H1 (cell line): Measurements from ENCODE around the gene AMN.

Experiments
- CREB1 ChIP-seq: IDR thresholded peaks from 2 replicates; pipeline ENCODE4 v1.6.1; 2012; ENCODE audit warnings: inconsistent platforms
- EZH2 ChIP-seq: fragments of 200-600 bp; sonication (generic); IDR thresholded peaks from 2 replicates; pipeline ENCODE4 v1.7.1; 2012; ENCODE audit warnings: low read depth, mild to moderate bottlenecking, moderate library complexity, low read length, inconsistent platforms; ENCODE audit not compliant: severe bottlenecking
- POLR2A ChIP-seq, 2 experiments: IDR thresholded peaks; 1 replicate in 1 of 2; 2 replicates in 1 of 2; pipeline ENCODE4 v1.6.1; 2011; ENCODE audit warnings: low read depth in 2 of 2, low read length in 2 of 2, mild to moderate bottlenecking in 2 of 2; ENCODE audit errors: control extremely low read depth in 1 of 2
- RAD21 ChIP-seq, 2 experiments: IDR thresholded peaks in 1 of 2; conservative IDR thresholded peaks in 1 of 2; 2 replicates each; pipeline ENCODE4 v1.6.1; 2011; ENCODE audit warnings: low read depth in 2 of 2, low read length in 2 of 2, improper control_type of control experiment in 1 of 2, inconsistent platforms in 1 of 2, mild to moderate bottlenecking in 1 of 2, moderate library complexity in 1 of 2
- TF ChIP-seq, protein P1 (sequence below): IDR thresholded peaks from 2 replicates; pipeline ENCODE4 v1.6.1; 2012; ENCODE audit warnings: inconsistent platforms

- no peak for TF ChIP-seq RAD21 (IDR thresholded peaks at IDR 0.05 in 1 of 2, conservative IDR thresholded peaks at IDR 0.05 in 1 of 2; ENCODE audit: low read depth in 2 of 2, low read length in 2 of 2)
- no peak for TF ChIP-seq CREB1
- TF ChIP-seq, protein P1, sequence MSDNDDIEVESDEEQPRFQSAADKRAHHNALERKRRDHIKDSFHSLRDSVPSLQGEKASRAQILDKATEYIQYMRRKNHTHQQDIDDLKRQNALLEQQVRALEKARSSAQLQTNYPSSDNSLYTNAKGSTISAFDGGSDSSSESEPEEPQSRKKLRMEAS: no peak
- no peak for TF ChIP-seq POLR2A (IDR thresholded peaks at IDR 0.05; ENCODE audit: control extremely low read depth in 1 of 2, low read depth in 2 of 2, low read length in 2 of 2)
- TF ChIP-seq EZH2: no peak
These were observed 22.2 kb downstream of the AMN start for GRCh38 chr14:102944448-102945330.
